Smooth muscle cell (in vitro differentiated cells): ENCODE measurements around the gene PRSS8. TPM values are rescaled to one million over a fixed set of nuclear protein-coding genes. Genes with fewer than 3 reads are reported as not detected.

Source experiments
- DNase-seq: peaks from one replicate; lab custom pipeline; 2025; ENCODE audit not compliant: unreplicated experiment; lab: John Stamatoyannopoulos, UW
- H2AFZ ChIP-seq: fragments of 200-600 bp; sonication (generic); 2 replicates; pipeline ENCODE4 v1.6.0; 2016; ENCODE audit warnings: antibody characterized with exemption, low read depth, mild to moderate bottlenecking
- H3F3A ChIP-seq: fragments of 200-600 bp; sonication (generic); 2 replicates; pipeline ENCODE4 v1.6.0; 2017; ENCODE audit warnings: antibody characterized with exemption, low read depth
- H3K27ac ChIP-seq: fragments of 200-600 bp; sonication (generic); 2 replicates; pipeline ENCODE4 v1.5.1; 2016; ENCODE audit warnings: low read depth, mild to moderate bottlenecking
- H3K27me3 ChIP-seq: fragments of 200-600 bp; sonication (generic); 2 replicates; pipeline ENCODE4 v1.6.1; 2016; ENCODE audit warnings: low read depth, mild to moderate bottlenecking
- H3K36me3 ChIP-seq: fragments of 200-600 bp; sonication (generic); 2 replicates; pipeline ENCODE4 v1.5.1; 2016; ENCODE audit warnings: low read depth
- H3K4me1 ChIP-seq: fragments of 200-600 bp; sonication (generic); 2 replicates; pipeline ENCODE4 v1.5.1; 2016; ENCODE audit warnings: low read depth
- H3K4me2 ChIP-seq: fragments of 200-600 bp; sonication (generic); 2 replicates; pipeline ENCODE4 v1.6.0; 2016; ENCODE audit warnings: mild to moderate bottlenecking
- H3K4me3 ChIP-seq: fragments of 200-600 bp; sonication (generic); 2 replicates; pipeline ENCODE4 v1.5.1; 2016; ENCODE audit warnings: mild to moderate bottlenecking
- H3K79me2 ChIP-seq: fragments of 200-600 bp; sonication (generic); 2 replicates; pipeline ENCODE4 v1.6.0; 2016; ENCODE audit warnings: low read depth, mild to moderate bottlenecking
- H3K9ac ChIP-seq: fragments of 200-600 bp; sonication (generic); 2 replicates; pipeline ENCODE4 v1.6.0; 2016; ENCODE audit warnings: low read depth
- H3K9me3 ChIP-seq: fragments of 200-600 bp; sonication (generic); replicated peaks from 2 replicates; pipeline ENCODE4 v1.5.1; 2016; ENCODE audit warnings: low read depth
- H4K20me1 ChIP-seq: fragments of 200-600 bp; sonication (generic); 2 replicates; pipeline ENCODE4 v1.6.0; 2016; ENCODE audit warnings: low read depth
- WGBS: methylation state at CpG from one replicate; pipeline ENCODE4 v1.1.7; 2016; ENCODE audit warnings: low lambda C conversion rate; 5-methylcytosine and 5-hydroxymethylcytosine counted together
- polyA plus RNA-seq: library from polyadenylated mRNA; unstranded; fragments of >200 nt; fragmentation: Nextera tagmentation; extraction: Ambion mirVana; gene quantifications from 2 replicates; pipeline ENCODE4 v1.2.1, GENCODE V29; 2016
- total RNA-seq: library from RNA; depleted of rRNA; stranded (reverse); fragments of >200 nt; gene quantifications from 2 replicates; pipeline ENCODE4 v1.2.3, GENCODE V29; 2014
- TF ChIP-seq, protein P1 (sequence below): fragments of 200-600 bp; sonication (generic); IDR thresholded peaks from 2 replicates; pipeline ENCODE4 v1.5.1; 2017; ENCODE audit warnings: borderline replicate concordance, mild to moderate bottlenecking, antibody characterized with exemption; ENCODE audit not compliant: insufficient read depth, poor library complexity, severe bottlenecking

PRSS8 gene
- total and polyA plus RNA-seq, 2 experiments from 2014 or later: 13.9 to 17.3 TPM

DNA sequence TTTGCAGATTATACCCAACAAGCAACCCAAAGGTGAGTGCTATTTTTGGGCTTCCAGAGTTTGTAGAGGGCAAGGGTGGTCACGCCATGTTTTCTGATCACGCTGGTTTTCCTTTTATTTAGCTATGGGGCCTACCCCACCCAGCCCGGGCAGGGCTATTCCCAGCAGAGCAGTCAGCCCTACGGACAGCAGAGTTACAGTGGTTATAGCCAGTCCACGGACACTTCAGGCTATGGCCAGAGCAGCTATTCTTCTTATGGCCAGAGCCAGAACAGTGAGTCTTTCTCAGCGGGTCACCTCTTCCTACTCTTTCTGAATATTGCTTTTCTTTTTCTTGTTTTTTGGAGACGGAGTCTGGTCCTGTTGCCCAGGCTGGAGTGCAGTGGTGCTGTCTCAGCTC, 46.9 kb upstream of the PRSS8 start:
- 50% methylated on average over 7 of the region's 7 CpGs for WGBS
- no peaks in the 10 kb centered on the region for H3K27me3 ChIP-seq
- H3K9ac ChIP-seq: peak overlapping the region; percentile 96
- DNase-seq: no peak
- H3K27ac ChIP-seq: peak overlapping the region; percentile 12
- no peaks in the 10 kb centered on the region for H3K9me3 ChIP-seq
- H3K79me2 ChIP-seq: peaks cover 78% of the 10 kb centered on the region
- H2AFZ ChIP-seq: no peak overlapping the region
- H3K4me2 ChIP-seq: peak overlapping the region; percentile 100
- H3K36me3 ChIP-seq: peaks cover 31% of the 10 kb centered on the region
- peaks cover 31% of the 10 kb centered on the region for H3K4me1 ChIP-seq
- H3K4me3 ChIP-seq: peak overlapping the region; percentile 97
- TF ChIP-seq, protein P1, sequence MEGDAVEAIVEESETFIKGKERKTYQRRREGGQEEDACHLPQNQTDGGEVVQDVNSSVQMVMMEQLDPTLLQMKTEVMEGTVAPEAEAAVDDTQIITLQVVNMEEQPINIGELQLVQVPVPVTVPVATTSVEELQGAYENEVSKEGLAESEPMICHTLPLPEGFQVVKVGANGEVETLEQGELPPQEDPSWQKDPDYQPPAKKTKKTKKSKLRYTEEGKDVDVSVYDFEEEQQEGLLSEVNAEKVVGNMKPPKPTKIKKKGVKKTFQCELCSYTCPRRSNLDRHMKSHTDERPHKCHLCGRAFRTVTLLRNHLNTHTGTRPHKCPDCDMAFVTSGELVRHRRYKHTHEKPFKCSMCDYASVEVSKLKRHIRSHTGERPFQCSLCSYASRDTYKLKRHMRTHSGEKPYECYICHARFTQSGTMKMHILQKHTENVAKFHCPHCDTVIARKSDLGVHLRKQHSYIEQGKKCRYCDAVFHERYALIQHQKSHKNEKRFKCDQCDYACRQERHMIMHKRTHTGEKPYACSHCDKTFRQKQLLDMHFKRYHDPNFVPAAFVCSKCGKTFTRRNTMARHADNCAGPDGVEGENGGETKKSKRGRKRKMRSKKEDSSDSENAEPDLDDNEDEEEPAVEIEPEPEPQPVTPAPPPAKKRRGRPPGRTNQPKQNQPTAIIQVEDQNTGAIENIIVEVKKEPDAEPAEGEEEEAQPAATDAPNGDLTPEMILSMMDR: no peak
- H3F3A ChIP-seq: peaks cover 32% of the 10 kb centered on the region
- peaks cover 73% of the 10 kb centered on the region for H4K20me1 ChIP-seq

DNA sequence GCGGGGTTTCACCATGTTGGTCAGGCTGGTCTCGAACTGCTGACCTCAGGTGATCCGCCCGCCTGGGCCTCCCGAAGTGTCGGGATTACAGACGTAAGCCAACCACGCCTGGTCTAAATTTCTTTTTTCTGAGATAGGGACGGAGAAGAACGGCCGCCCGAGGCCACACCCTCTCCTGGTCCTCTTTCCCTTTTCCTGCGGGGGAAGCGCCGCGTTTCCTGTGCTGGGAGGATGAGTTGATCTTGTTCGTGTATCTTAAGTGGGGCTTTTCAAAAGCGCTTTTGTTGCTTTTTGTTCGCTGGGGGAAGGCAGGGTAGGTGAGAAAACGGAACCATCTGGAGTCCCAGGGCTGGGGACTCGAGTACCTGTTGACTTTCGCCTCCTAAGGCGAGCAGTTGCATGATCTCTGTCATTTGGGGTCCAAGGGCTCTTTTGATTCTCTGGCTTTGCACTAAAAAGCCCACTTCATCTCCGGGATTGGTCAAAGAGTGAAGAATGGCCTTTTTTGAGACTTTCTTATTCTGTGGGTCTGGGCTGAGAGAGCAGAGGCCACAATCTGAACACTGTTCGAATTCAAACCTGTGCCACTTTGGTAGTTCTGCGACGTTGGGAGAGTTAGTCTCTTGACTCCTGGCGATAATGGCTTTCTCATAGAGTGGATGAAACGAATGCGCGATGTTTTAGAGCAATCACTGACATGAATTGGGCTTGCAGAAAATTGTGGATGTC, 45.7 kb upstream of the PRSS8 start:
- Histone ChIP-seq H3K9me3 (no peaks in the 10 kb centered on the region), H4K20me1 (peaks cover 62% of the 10 kb centered on the region), H3K4me2 (peak overlapping the region; percentile 100), H3K79me2 (peaks cover 66% of the 10 kb centered on the region), H3K27me3 (no peaks in the 10 kb centered on the region), H3K4me1 (peaks cover 31% of the 10 kb centered on the region), H3F3A (peaks cover 21% of the 10 kb centered on the region), H3K4me3 (peak overlapping the region; percentile 97), H3K36me3 (peaks cover 19% of the 10 kb centered on the region), H2AFZ (no peak overlapping the region), H3K9ac (peak overlapping the region; percentile 96), H3K27ac (peak overlapping the region; percentile 96)
- no peak for DNase-seq
- TF ChIP-seq, protein P1: no peak
- WGBS: 2% methylated on average over 30 of the region's 31 CpGs

- H3K4me2 ChIP-seq: peak within 1 kb of the TSS; percentile 100
- peaks cover 31% of the 10 kb centered on the region for H3K4me1 ChIP-seq
- peak within 1 kb of the TSS; percentile 80 for H2AFZ ChIP-seq
- H3K79me2 ChIP-seq: peaks cover 53% of the 10 kb centered on the region
- under 1% methylated on average over 61 of the region's 69 CpGs for WGBS
- TF ChIP-seq, protein P1: no peak
- no peaks in the 10 kb centered on the region for H3K9me3 ChIP-seq
- H3K4me3 ChIP-seq: peak within 1 kb of the TSS; percentile 97
- H4K20me1 ChIP-seq: peaks cover 48% of the 10 kb centered on the region
- H3K36me3 ChIP-seq: peaks cover 10% of the 10 kb centered on the region
- H3K9ac ChIP-seq: peak within 1 kb of the TSS; percentile 96
- peak within 1 kb of the TSS; percentile 96 for H3K27ac ChIP-seq
- H3F3A ChIP-seq: peaks cover 10% of the 10 kb centered on the region
- DNase-seq: peak; percentile 96
- no peaks in the 10 kb centered on the region for H3K27me3 ChIP-seq
These were observed 44.4 kb upstream of the PRSS8 start, which contains the start of gene FUS for GRCh38 chr16:31179747-31180459. Gene FUS, plus strand, starts transcription at chr16:31180139. Its CDS starts 76 bp downstream, at chr16:31180215.
